HepG2 (cell line): ENCODE data around the gene CYP2A13.

Experiments
- GABPA ChIP-seq, 2 experiments: IDR thresholded peaks; 2 replicates each; pipeline ENCODE4 v1.6.1; 2011 to 2016; ENCODE audit warnings: low read depth in 2 of 2, low read length in 1 of 2, missing biosample characterization in 1 of 2, missing genetic modification characterization in 1 of 2
- GFI1 ChIP-seq: sonication (generic); formaldehyde crosslinking; IDR thresholded peaks from 2 replicates; pipeline ENCODE4 v1.5.0; 2020; ENCODE audit warnings: missing genetic modification reagents, mild to moderate bottlenecking, borderline replicate concordance
- MYC ChIP-seq: sonication (generic); formaldehyde crosslinking; IDR thresholded peaks from 2 replicates; pipeline ENCODE4 v1.9.0; 2021; ENCODE audit warnings: missing genetic modification reagents, borderline replicate concordance
- POLR2A ChIP-seq, 2 experiments: IDR thresholded peaks; 2 replicates each; pipeline ENCODE4 v1.6.1; 2011; ENCODE audit warnings: low read depth in 2 of 2, low read length in 2 of 2, mild to moderate bottlenecking in 1 of 2, moderate library complexity in 1 of 2; ENCODE audit not compliant: insufficient read depth in 1 of 2
- TF ChIP-seq, protein P1 (sequence below): sonication (generic); formaldehyde crosslinking; IDR thresholded peaks from 2 replicates; pipeline ENCODE4 v1.4.0; 2020; ENCODE audit warnings: mild to moderate bottlenecking, missing genetic modification reagents
- TF ChIP-seq, protein P2 (sequence below), 2 experiments: IDR thresholded peaks; 2 replicates each; pipeline ENCODE4 v1.6.1; 2011 to 2012; ENCODE audit warnings: low read length in 2 of 2, borderline replicate concordance in 1 of 2, low read depth in 1 of 2, mild to moderate bottlenecking in 1 of 2, moderate library complexity in 1 of 2
- TF ChIP-seq, protein P3 (sequence below): sonication (generic); formaldehyde crosslinking; IDR thresholded peaks from 2 replicates; pipeline ENCODE4 v1.5.0; 2020; ENCODE audit warnings: mild to moderate bottlenecking, missing genetic modification reagents, moderate library complexity
- TF ChIP-seq, protein P4 (sequence below): sonication (generic); formaldehyde crosslinking; IDR thresholded peaks from 2 replicates; pipeline ENCODE4 v1.4.0; 2020; ENCODE audit warnings: missing genetic modification reagents

DNA sequence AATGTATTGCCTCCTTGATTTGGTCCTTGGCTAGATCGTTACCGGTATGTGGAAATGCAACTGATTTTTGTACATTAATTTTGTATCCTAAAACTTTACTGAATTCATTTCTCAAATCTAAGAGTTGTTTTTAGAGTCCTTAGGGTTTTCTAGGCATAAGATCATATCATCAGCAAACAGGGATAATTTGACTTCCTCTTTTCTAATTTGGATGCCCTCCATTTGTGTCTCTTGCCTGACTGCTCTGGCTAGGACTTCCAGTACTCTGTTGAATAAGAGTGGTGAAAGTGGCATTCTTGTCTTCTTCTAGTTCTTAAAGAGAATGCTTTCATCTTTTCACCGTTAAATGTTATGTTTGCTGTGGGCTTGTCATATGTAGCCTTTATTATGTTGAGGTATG is 12.0 kb upstream of the CYP2A13 start:
- no peak for TF ChIP-seq POLR2A (IDR thresholded peaks at IDR 0.05; ENCODE audit: insufficient read depth in 1 of 2, low read depth in 2 of 2, low read length in 2 of 2)
- no peak for TF ChIP-seq MYC (CRISPR knock-in tag)
- TF ChIP-seq, protein P1, sequence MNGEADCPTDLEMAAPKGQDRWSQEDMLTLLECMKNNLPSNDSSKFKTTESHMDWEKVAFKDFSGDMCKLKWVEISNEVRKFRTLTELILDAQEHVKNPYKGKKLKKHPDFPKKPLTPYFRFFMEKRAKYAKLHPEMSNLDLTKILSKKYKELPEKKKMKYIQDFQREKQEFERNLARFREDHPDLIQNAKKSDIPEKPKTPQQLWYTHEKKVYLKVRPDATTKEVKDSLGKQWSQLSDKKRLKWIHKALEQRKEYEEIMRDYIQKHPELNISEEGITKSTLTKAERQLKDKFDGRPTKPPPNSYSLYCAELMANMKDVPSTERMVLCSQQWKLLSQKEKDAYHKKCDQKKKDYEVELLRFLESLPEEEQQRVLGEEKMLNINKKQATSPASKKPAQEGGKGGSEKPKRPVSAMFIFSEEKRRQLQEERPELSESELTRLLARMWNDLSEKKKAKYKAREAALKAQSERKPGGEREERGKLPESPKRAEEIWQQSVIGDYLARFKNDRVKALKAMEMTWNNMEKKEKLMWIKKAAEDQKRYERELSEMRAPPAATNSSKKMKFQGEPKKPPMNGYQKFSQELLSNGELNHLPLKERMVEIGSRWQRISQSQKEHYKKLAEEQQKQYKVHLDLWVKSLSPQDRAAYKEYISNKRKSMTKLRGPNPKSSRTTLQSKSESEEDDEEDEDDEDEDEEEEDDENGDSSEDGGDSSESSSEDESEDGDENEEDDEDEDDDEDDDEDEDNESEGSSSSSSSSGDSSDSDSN = no peak
- TF ChIP-seq, protein P2, sequence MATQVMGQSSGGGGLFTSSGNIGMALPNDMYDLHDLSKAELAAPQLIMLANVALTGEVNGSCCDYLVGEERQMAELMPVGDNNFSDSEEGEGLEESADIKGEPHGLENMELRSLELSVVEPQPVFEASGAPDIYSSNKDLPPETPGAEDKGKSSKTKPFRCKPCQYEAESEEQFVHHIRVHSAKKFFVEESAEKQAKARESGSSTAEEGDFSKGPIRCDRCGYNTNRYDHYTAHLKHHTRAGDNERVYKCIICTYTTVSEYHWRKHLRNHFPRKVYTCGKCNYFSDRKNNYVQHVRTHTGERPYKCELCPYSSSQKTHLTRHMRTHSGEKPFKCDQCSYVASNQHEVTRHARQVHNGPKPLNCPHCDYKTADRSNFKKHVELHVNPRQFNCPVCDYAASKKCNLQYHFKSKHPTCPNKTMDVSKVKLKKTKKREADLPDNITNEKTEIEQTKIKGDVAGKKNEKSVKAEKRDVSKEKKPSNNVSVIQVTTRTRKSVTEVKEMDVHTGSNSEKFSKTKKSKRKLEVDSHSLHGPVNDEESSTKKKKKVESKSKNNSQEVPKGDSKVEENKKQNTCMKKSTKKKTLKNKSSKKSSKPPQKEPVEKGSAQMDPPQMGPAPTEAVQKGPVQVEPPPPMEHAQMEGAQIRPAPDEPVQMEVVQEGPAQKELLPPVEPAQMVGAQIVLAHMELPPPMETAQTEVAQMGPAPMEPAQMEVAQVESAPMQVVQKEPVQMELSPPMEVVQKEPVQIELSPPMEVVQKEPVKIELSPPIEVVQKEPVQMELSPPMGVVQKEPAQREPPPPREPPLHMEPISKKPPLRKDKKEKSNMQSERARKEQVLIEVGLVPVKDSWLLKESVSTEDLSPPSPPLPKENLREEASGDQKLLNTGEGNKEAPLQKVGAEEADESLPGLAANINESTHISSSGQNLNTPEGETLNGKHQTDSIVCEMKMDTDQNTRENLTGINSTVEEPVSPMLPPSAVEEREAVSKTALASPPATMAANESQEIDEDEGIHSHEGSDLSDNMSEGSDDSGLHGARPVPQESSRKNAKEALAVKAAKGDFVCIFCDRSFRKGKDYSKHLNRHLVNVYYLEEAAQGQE (IDR thresholded peaks at IDR 0.05; ENCODE audit: borderline replicate concordance in 1 of 2, low read depth in 1 of 2, low read length in 2 of 2) = no peak
- TF ChIP-seq, protein P3, sequence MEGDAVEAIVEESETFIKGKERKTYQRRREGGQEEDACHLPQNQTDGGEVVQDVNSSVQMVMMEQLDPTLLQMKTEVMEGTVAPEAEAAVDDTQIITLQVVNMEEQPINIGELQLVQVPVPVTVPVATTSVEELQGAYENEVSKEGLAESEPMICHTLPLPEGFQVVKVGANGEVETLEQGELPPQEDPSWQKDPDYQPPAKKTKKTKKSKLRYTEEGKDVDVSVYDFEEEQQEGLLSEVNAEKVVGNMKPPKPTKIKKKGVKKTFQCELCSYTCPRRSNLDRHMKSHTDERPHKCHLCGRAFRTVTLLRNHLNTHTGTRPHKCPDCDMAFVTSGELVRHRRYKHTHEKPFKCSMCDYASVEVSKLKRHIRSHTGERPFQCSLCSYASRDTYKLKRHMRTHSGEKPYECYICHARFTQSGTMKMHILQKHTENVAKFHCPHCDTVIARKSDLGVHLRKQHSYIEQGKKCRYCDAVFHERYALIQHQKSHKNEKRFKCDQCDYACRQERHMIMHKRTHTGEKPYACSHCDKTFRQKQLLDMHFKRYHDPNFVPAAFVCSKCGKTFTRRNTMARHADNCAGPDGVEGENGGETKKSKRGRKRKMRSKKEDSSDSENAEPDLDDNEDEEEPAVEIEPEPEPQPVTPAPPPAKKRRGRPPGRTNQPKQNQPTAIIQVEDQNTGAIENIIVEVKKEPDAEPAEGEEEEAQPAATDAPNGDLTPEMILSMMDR (CRISPR knock-in tag) = no peak
- TF ChIP-seq, protein P4, sequence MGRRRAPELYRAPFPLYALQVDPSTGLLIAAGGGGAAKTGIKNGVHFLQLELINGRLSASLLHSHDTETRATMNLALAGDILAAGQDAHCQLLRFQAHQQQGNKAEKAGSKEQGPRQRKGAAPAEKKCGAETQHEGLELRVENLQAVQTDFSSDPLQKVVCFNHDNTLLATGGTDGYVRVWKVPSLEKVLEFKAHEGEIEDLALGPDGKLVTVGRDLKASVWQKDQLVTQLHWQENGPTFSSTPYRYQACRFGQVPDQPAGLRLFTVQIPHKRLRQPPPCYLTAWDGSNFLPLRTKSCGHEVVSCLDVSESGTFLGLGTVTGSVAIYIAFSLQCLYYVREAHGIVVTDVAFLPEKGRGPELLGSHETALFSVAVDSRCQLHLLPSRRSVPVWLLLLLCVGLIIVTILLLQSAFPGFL (CRISPR knock-in tag) = no peak
- no peak for TF ChIP-seq GFI1 (CRISPR knock-in tag)
- TF ChIP-seq GABPA (IDR thresholded peaks at IDR 0.05; ENCODE audit: low read depth, low read length) = no peak
- TF ChIP-seq GABPA (CRISPR knock-in tag; IDR thresholded peaks at IDR 0.05; ENCODE audit: low read depth) = no peak
